Left lung (tissue), 10 donors: Measurements from ENCODE around the gene TAAR1. TPM values are rescaled to one million over a fixed set of nuclear protein-coding genes. Genes with fewer than 3 reads are reported as not detected.

Experiments used
- ATAC-seq: fragments of 200-7000 bp; cut with Tn5 transposase; one replicate; pipeline ENCODE4 v1.9.1; 2020; ENCODE audit warnings: moderate library complexity
- DNase-seq, 4 donors: peaks; one replicate each; pipeline ENCODE4 v3.0.0-alpha.2; 2013 to 2020
- H3K27ac ChIP-seq, 2 donors: fragments of 200-600 bp; sonication (generic) in 1 of 2; one replicate each; pipeline versions ENCODE4 v1.5.0 to v1.8.0; 2020 to 2021
- H3K27me3 ChIP-seq, 2 donors: fragments of 200-600 bp; sonication (generic) in 1 of 2; one replicate each; pipeline versions ENCODE4 v1.5.0 to v1.8.0; 2020 to 2021
- H3K36me3 ChIP-seq, 2 donors: fragments of 200-600 bp; sonication (generic) in 1 of 2; one replicate each; pipeline versions ENCODE4 v1.5.0 to v1.8.0; 2020 to 2021
- H3K4me1 ChIP-seq, 2 donors: fragments of 200-600 bp; one replicate each; pipeline ENCODE4 v1.8.0; 2021
- H3K4me3 ChIP-seq, 2 donors: fragments of 200-600 bp; sonication (generic) in 1 of 2; one replicate each; pipeline versions ENCODE4 v1.5.0 to v1.8.0; 2020 to 2021; ENCODE audit warnings: mild to moderate bottlenecking in 1 of 2
- H3K9me3 ChIP-seq, 2 donors: fragments of 200-600 bp; sonication (generic) in 1 of 2; one replicate each; pipeline versions ENCODE4 v1.5.0 to v1.8.0; 2020 to 2021
- intact Hi-C, 2 donors: fragments of 100-400 bp; cut with DNase I; formaldehyde crosslinking; loops; one replicate each; pipeline versions ENCODE4 v1.11.2 to v1.14.2; 2022
- polyA plus RNA-seq, 6 donors: library from polyadenylated mRNA; unstranded; fragments of 120-200 nt; gene quantifications; one replicate each; pipeline ENCODE4 v1.2.1, GENCODE V29; 2013; ENCODE audit not compliant: insufficient read length in 6 of 6
- total RNA-seq, 2 donors: library from RNA; stranded (reverse); fragmentation: NEBNext Ultra II Directional; extraction: Animal tissue kit (Norgen Biotek cat#: 25700); gene quantifications; one replicate each; pipeline ENCODE4 v1.2.1, GENCODE V29; 2021
- TF ChIP-seq, protein P1 (sequence below), 2 donors: fragments of 200-600 bp; sonication (generic) in 1 of 2; IDR thresholded peaks; one replicate each; pipeline versions ENCODE4 v1.5.0 to v1.8.0; 2021; ENCODE audit warnings: antibody characterized with exemption in 2 of 2
- donor health status: DM: no; HTN: yes; CAD: no.
- donor health status: DM: no; HTN: no; CAD: no.

TAAR1 gene
- total and polyA plus RNA-seq, 8 donors, result 0.13 to 0.16 (median 0.15) TPM; not detected in 5

DNA sequence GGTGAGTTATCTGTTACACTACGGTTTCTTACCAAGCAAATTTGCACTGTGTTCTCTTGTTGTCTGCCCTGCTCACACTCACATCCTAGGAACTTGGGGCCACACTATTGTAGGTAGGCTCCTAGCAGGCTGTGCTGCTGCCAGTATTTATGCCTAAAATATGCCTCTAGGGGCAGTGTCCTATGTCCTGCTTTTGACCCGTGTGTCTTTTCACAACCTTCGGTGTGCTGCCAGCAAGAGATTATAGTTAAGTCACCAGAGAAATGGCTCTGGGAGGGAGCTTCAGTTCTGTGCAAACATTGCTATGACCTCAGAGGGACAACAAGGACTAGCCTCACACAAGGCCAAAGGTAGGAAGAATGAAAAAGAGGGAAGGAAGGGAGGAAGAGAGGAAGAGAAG, 60.5 kb downstream of the TAAR1 start:
- Histone ChIP-seq H3K27ac (no peak overlapping the region), H3K27me3 (peaks cover 0 to 10% of the 10 kb centered on the region in 2 donors), H3K4me3 (no peak overlapping the region), H3K9me3 (no peaks in the 10 kb centered on the region), H3K36me3 (no peaks in the 10 kb centered on the region), H3K4me1 (no peaks in the 10 kb centered on the region)
- TF ChIP-seq, protein P1, sequence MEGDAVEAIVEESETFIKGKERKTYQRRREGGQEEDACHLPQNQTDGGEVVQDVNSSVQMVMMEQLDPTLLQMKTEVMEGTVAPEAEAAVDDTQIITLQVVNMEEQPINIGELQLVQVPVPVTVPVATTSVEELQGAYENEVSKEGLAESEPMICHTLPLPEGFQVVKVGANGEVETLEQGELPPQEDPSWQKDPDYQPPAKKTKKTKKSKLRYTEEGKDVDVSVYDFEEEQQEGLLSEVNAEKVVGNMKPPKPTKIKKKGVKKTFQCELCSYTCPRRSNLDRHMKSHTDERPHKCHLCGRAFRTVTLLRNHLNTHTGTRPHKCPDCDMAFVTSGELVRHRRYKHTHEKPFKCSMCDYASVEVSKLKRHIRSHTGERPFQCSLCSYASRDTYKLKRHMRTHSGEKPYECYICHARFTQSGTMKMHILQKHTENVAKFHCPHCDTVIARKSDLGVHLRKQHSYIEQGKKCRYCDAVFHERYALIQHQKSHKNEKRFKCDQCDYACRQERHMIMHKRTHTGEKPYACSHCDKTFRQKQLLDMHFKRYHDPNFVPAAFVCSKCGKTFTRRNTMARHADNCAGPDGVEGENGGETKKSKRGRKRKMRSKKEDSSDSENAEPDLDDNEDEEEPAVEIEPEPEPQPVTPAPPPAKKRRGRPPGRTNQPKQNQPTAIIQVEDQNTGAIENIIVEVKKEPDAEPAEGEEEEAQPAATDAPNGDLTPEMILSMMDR (IDR thresholded peaks at IDR 0.05), result peak in 1 of 2 donors; percentile 12
- no peak for DNase-seq
- intact Hi-C loops, result no loop called here
- ATAC-seq, result no peak

DNA sequence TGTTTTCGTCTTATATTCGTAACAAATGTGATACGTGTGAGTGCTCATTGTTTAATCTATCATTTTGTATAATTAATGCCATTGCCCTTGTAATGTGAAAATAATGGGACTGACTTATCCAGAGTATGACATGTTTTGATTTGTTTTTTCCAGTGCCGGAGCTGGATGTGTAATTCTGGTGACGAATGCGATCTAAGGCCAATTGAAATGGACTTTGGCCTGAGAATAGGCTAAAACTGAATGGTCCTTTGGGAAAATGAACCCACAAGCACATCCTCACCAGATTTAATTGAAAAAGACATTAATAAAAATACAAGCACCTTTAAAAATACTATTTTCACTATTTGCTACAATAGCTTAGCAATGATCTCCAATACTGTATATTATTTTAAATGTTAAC, 62.8 kb downstream of the TAAR1 start:
- no peak for DNase-seq
- ATAC-seq, result no peak
- Histone ChIP-seq H3K27me3 (peaks cover 0 to 10% of the 10 kb centered on the region in 2 donors), H3K4me1 (no peaks in the 10 kb centered on the region), H3K27ac (no peak overlapping the region), H3K36me3 (no peaks in the 10 kb centered on the region), H3K4me3 (no peak overlapping the region), H3K9me3 (no peaks in the 10 kb centered on the region)
- intact Hi-C loops, result no loop called here
- TF ChIP-seq, protein P1 (IDR thresholded peaks at IDR 0.05), result no peak

Other genes starting within 250 kb of the TAAR1 start
- gene STX7, start 146.1 kb downstream of the TAAR1 start, total RNA-seq, result 10 to 100 TPM; 61.2 to 69.7 TPM
- 10 to 100 TPM; 46.1 to 65.3 (median 55.5) TPM for gene STX7, start 146.1 kb downstream of the TAAR1 start, polyA plus RNA-seq
- gene TAAR9, start 120.9 kb downstream of the TAAR1 start, total RNA-seq, result not detected
- gene TAAR9, start 120.9 kb downstream of the TAAR1 start, polyA plus RNA-seq, result not detected
- gene TAAR8, start 106.5 kb downstream of the TAAR1 start, total RNA-seq, result not detected
- gene TAAR8, start 106.5 kb downstream of the TAAR1 start, polyA plus RNA-seq, result not detected
- not detected for gene TAAR6, start 88.9 kb downstream of the TAAR1 start, total RNA-seq
- gene TAAR6, start 88.9 kb downstream of the TAAR1 start, polyA plus RNA-seq, result not detected
- gene TAAR5, start 69.4 kb downstream of the TAAR1 start, total RNA-seq, result not detected
- not detected for gene TAAR5, start 69.4 kb downstream of the TAAR1 start, polyA plus RNA-seq
- gene TAAR2, start 34.9 kb downstream of the TAAR1 start, total RNA-seq, result not detected
- not detected for gene TAAR2, start 34.9 kb downstream of the TAAR1 start, polyA plus RNA-seq
- 1 to 10 TPM; 1.4 to 10.0 TPM for gene VNN1, start 54.9 kb upstream of the TAAR1 start, total RNA-seq
- gene VNN1, start 54.9 kb upstream of the TAAR1 start, polyA plus RNA-seq, result under 1 TPM; 0.25 to 0.52 (median 0.45) TPM
- gene VNN2, start 98.7 kb upstream of the TAAR1 start, total RNA-seq, result 10 to 100 TPM in 1 of 2 donors, 1 to 10 TPM in 1; 4.0 to 58.8 TPM
- gene VNN2, start 98.7 kb upstream of the TAAR1 start, polyA plus RNA-seq, result 1 to 10 TPM in 5 of 6 donors, under 1 TPM in 1; 0.91 to 2.1 (median 1.1) TPM
- gene SLC18B1, start 139.5 kb upstream of the TAAR1 start, total RNA-seq, result 10 to 100 TPM; 10.8 to 15.0 TPM
- gene SLC18B1, start 139.5 kb upstream of the TAAR1 start, polyA plus RNA-seq, result 10 to 100 TPM; 19.0 to 26.6 (median 23.8) TPM
- 1,000 to 10,000 TPM; 1,016 to 1,304 TPM for gene RPS12, start 155.4 kb upstream of the TAAR1 start, total RNA-seq
- 1,000 to 10,000 TPM; 2,201 to 2,559 (median 2,482) TPM for gene RPS12, start 155.4 kb upstream of the TAAR1 start, polyA plus RNA-seq